ENCODE measurements around the gene GLCCI1.
A peak's percentile ranks its signal among the peaks of the same experiment; 100 is the strongest.

Gene GLCCI1

DNA sequence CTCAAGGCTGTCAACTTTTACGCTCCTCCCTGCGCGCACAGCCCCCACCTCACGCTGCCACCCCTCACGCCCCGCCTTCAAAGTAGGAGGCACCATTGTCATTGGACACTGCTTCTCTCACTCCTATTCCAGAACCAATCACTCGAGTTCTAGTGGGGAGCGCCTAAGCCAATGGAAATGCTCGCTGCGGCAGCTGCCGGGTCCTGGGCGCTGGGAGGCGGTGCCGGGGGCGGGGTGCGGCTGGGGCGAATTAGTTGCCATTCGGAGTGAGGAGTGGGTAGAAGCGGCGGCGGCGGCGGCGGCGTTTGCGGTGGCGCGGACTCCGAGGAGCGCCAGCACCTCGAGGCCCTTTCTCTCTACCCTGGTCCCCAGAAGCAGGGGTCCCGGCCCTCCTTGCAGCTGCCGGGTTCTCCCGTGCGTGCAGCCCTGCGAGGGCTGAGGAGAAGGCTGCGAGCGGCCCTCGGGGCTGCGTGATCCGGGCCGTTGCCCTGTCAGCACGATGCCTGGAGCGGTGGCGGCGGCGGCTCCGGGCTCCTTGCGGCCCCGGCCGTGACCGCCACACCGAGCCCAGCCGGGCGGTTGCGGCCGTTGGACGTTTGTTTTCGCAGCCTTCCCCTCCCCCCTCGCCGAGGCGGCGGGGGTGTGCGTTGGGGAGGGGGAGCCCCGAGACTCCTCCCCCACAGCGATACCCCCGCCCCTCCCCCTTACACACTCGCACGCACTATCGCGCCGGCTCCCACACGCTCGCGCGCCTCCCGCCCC is at the start of gene GLCCI1:
Gene GLCCI1 (plus strand): TSS at position 253 of the 762 bp plus-strand sequence. CDS start 555 bp downstream, outside the sequence.
- H3K4me3 ChIP-seq (ENCODE audit: insufficient read length, low read depth), result peak within 1 kb of the TSS; percentile 92
- peak within 1 kb of the TSS; percentile 99 for H3K9ac ChIP-seq (ENCODE audit: insufficient read length, low read depth)
- H3K36me3 ChIP-seq (ENCODE audit: insufficient read depth, insufficient read length, low read length), result no peaks in the 10 kb centered on the region
- H3K9me3 ChIP-seq (ENCODE audit: insufficient read depth, low read length), result no peaks in the 10 kb centered on the region
- peaks cover 2% of the 10 kb centered on the region for H3K4me1 ChIP-seq (ENCODE audit: insufficient read depth, insufficient read length)
- no peaks in the 10 kb centered on the region for H3K27me3 ChIP-seq (ENCODE audit: insufficient read depth, insufficient read length)
- TF ChIP-seq YY1 (IDR thresholded peaks at IDR 0.05; ENCODE audit: insufficient read depth, insufficient read length) (no peak), SUZ12 (IDR thresholded peaks at IDR 0.05; ENCODE audit: extremely low read depth, insufficient read depth, insufficient read length) (no peak), ZNF274 (IDR thresholded peaks at IDR 0.05; ENCODE audit: low read depth, low read length) (no peak)
- DNase-seq (ENCODE audit: low read depth, low spot score), result peak; percentile 98

DNA sequence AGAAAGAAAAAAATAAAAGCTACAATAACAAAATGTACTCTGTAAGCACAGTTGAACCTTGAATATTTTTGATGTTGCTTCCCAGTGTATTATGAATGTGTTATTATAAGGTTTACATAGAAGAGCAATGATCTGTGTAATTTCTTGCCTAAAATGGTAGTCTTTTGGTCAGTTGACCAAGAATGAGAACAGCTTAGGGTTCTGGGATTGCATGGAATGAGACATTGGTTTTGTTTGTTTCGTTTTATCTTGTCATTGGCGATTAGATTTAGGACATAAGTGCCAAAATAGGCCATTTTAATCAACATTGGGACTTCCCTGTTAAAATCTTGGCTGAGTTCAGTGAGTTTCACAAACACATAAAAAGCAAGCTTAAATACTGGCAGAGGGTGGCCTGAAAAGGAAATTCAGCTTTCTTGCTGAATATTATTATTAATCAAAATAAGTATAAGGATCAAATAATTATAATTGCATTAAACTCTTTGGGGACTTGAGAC is 49.1 kb upstream of the GLCCI1 start:
- H3K9ac ChIP-seq (ENCODE audit: insufficient read length, low read depth), result no peak overlapping the region
- TF ChIP-seq YY1 (IDR thresholded peaks at IDR 0.05; ENCODE audit: insufficient read depth, insufficient read length) (no peak), SUZ12 (IDR thresholded peaks at IDR 0.05; ENCODE audit: extremely low read depth, insufficient read depth, insufficient read length) (no peak), ZNF274 (IDR thresholded peaks at IDR 0.05; ENCODE audit: low read depth, low read length) (no peak)

DNA sequence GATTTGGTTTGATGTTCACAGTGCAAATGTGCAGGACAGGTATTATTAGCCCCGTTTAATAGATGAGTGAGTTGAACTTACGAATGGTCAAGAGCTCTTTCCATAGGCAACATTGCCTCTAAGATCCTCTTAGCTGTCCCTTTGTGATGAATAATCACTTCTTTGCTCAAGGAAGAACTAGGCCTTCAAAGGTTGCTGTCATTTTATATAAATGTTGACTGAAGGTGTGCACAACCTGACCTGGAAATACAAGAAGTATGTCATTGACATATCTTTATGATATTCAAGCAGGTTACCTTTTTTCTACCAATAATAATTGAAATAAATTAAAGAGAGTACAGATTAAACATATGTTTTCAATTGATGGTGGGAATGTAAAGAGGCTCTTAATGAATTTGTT is 48.5 kb upstream of the GLCCI1 start:
- no peaks in the 10 kb centered on the region for H3K4me1 ChIP-seq (ENCODE audit: insufficient read depth, insufficient read length)
- no peaks in the 10 kb centered on the region for H3K27me3 ChIP-seq (ENCODE audit: insufficient read depth, insufficient read length)
- no peak for DNase-seq (ENCODE audit: low read depth, low spot score)
- H3K9me3 ChIP-seq (ENCODE audit: insufficient read depth, low read length), result no peaks in the 10 kb centered on the region
- TF ChIP-seq ZNF274 (IDR thresholded peaks at IDR 0.05; ENCODE audit: low read depth, low read length) (no peak), SUZ12 (IDR thresholded peaks at IDR 0.05; ENCODE audit: extremely low read depth, insufficient read depth, insufficient read length) (no peak), YY1 (IDR thresholded peaks at IDR 0.05; ENCODE audit: insufficient read depth, insufficient read length) (no peak)
- H3K4me3 ChIP-seq (ENCODE audit: insufficient read length, low read depth), result no peak overlapping the region
- H3K9ac ChIP-seq (ENCODE audit: insufficient read length, low read depth), result no peak overlapping the region
- no peaks in the 10 kb centered on the region for H3K36me3 ChIP-seq (ENCODE audit: insufficient read depth, insufficient read length, low read length)

More for the DNA sequence above, 49.1 kb upstream of the GLCCI1 start:
- no peak for DNase-seq (ENCODE audit: low read depth, low spot score)
- Histone ChIP-seq H3K4me3 (ENCODE audit: insufficient read length, low read depth) (no peak overlapping the region), H3K36me3 (ENCODE audit: insufficient read depth, insufficient read length, low read length) (no peaks in the 10 kb centered on the region), H3K9me3 (ENCODE audit: insufficient read depth, low read length) (no peaks in the 10 kb centered on the region), H3K4me1 (ENCODE audit: insufficient read depth, insufficient read length) (no peaks in the 10 kb centered on the region), H3K27me3 (ENCODE audit: insufficient read depth, insufficient read length) (no peaks in the 10 kb centered on the region)

DNA sequence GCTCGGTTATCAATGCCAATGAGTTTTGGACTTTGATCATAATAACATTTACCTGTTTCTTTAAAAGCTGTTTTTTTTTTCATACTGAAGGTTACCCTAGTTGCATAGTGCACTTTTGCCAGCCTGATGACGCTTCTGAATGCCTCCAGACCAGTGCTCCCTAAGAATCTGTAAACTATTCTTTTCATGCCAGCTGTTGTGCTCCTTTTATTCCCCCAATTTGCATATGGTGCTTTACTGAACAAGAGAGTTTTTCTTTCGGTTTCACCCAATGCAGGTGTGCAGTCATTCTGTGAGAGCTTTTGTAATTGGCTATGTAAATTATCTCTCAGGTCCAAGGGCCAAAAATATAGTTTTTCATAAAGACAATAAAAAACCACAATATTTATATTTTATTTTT is 48.1 kb upstream of the GLCCI1 start:
- no peaks in the 10 kb centered on the region for H3K27me3 ChIP-seq (ENCODE audit: insufficient read depth, insufficient read length)
- TF ChIP-seq YY1 (IDR thresholded peaks at IDR 0.05; ENCODE audit: insufficient read depth, insufficient read length) (no peak), ZNF274 (IDR thresholded peaks at IDR 0.05; ENCODE audit: low read depth, low read length) (no peak), SUZ12 (IDR thresholded peaks at IDR 0.05; ENCODE audit: extremely low read depth, insufficient read depth, insufficient read length) (no peak)
- no peaks in the 10 kb centered on the region for H3K4me1 ChIP-seq (ENCODE audit: insufficient read depth, insufficient read length)
- no peak overlapping the region for H3K4me3 ChIP-seq (ENCODE audit: insufficient read length, low read depth)
- H3K36me3 ChIP-seq (ENCODE audit: insufficient read depth, insufficient read length, low read length), result no peaks in the 10 kb centered on the region
- H3K9me3 ChIP-seq (ENCODE audit: insufficient read depth, low read length), result no peaks in the 10 kb centered on the region
- no peak overlapping the region for H3K9ac ChIP-seq (ENCODE audit: insufficient read length, low read depth)
- DNase-seq (ENCODE audit: low read depth, low spot score), result no peak

DNA sequence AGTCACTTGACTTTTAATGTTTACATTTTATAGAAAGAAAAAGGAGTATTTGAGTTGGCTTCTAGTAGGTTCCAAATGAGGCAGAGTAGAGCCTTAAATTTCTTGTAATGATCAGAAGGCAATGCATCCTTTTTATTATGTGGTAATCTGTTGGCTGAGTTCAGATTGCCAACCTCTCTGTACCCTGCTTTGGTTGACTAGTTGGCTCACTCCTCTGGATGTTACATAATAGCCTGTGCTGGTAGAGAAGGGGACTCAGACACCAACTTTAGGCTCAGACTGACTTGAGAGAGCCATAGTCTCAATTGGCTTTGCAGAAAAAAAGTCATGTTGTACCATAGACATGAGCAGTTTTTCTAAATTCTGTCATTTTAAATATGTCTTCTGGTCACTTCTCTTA is 46.8 kb upstream of the GLCCI1 start:
- Histone ChIP-seq H3K4me3 (ENCODE audit: insufficient read length, low read depth) (no peak overlapping the region), H3K4me1 (ENCODE audit: insufficient read depth, insufficient read length) (no peaks in the 10 kb centered on the region), H3K27me3 (ENCODE audit: insufficient read depth, insufficient read length) (no peaks in the 10 kb centered on the region), H3K36me3 (ENCODE audit: insufficient read depth, insufficient read length, low read length) (no peaks in the 10 kb centered on the region), H3K9ac (ENCODE audit: insufficient read length, low read depth) (no peak overlapping the region), H3K9me3 (ENCODE audit: insufficient read depth, low read length) (no peaks in the 10 kb centered on the region)
- TF ChIP-seq SUZ12 (IDR thresholded peaks at IDR 0.05; ENCODE audit: extremely low read depth, insufficient read depth, insufficient read length) (no peak), YY1 (IDR thresholded peaks at IDR 0.05; ENCODE audit: insufficient read depth, insufficient read length) (no peak), ZNF274 (IDR thresholded peaks at IDR 0.05; ENCODE audit: low read depth, low read length) (no peak)
- no peak for DNase-seq (ENCODE audit: low read depth, low spot score)

DNA sequence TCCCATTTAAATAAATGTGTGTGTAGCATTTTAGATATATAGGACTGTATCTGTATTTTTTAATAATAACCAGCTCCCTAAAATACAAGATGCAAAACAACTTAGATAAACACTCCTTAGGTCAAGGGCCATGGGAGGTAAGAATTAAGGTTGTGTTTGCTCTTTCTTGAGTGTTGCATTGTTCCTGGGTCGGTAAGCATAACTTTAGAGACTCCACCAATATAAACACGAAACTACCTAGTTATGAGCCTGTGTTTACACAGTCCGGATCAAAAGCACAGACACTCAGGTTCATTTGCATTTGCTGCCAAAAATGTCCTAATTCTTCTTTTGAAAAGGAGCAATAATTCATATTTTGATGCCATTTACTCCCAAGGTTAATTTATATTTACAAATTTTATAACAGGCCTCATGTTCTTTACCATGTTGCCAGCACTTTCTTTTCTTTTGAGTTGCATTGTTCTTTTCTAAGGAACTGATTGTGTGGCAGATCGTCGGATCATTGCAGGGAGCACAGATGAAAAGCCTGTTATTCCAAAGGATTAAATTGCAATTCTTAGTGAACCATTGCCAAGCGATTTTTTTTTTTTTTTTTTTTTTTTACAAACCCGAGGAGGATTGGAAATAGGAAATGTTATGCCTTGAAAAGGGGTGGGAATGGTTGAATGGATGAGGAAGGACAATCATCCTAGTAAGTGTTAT is 45.8 kb upstream of the GLCCI1 start:
- no peaks in the 10 kb centered on the region for H3K36me3 ChIP-seq (ENCODE audit: insufficient read depth, insufficient read length, low read length)
- no peaks in the 10 kb centered on the region for H3K4me1 ChIP-seq (ENCODE audit: insufficient read depth, insufficient read length)
- no peak overlapping the region for H3K9ac ChIP-seq (ENCODE audit: insufficient read length, low read depth)
- TF ChIP-seq ZNF274 (IDR thresholded peaks at IDR 0.05; ENCODE audit: low read depth, low read length), result no peak
- TF ChIP-seq YY1 (IDR thresholded peaks at IDR 0.05; ENCODE audit: insufficient read depth, insufficient read length), result no peak
- TF ChIP-seq SUZ12 (IDR thresholded peaks at IDR 0.05; ENCODE audit: extremely low read depth, insufficient read depth, insufficient read length), result no peak
- H3K9me3 ChIP-seq (ENCODE audit: insufficient read depth, low read length), result no peaks in the 10 kb centered on the region
- H3K27me3 ChIP-seq (ENCODE audit: insufficient read depth, insufficient read length), result no peaks in the 10 kb centered on the region
- no peak for DNase-seq (ENCODE audit: low read depth, low spot score)
- H3K4me3 ChIP-seq (ENCODE audit: insufficient read length, low read depth), result no peak overlapping the region

DNA sequence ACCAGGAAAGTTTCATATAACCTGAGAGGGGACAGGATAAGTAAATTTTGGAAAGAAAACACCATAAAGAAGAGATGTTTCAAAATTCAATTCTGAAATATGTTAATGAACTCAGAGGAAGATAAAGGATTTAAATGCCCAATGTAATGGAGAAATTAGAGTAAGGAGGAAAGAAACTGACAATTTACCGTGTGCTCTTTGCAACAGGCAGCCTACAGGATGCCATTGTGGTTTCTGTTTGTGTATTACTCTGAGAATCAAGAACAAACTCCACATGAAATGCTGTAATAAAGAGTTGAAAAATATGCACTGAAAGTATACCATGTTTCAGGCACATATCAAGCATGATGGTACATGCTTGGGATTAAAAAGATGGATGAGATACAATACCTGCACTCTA is 44.8 kb upstream of the GLCCI1 start:
- H3K9ac ChIP-seq (ENCODE audit: insufficient read length, low read depth), result no peak overlapping the region
- no peak overlapping the region for H3K4me3 ChIP-seq (ENCODE audit: insufficient read length, low read depth)
- H3K27me3 ChIP-seq (ENCODE audit: insufficient read depth, insufficient read length), result no peaks in the 10 kb centered on the region
- no peaks in the 10 kb centered on the region for H3K36me3 ChIP-seq (ENCODE audit: insufficient read depth, insufficient read length, low read length)
- no peak for TF ChIP-seq YY1 (IDR thresholded peaks at IDR 0.05; ENCODE audit: insufficient read depth, insufficient read length)
- no peak for TF ChIP-seq ZNF274 (IDR thresholded peaks at IDR 0.05; ENCODE audit: low read depth, low read length)
- no peak for TF ChIP-seq SUZ12 (IDR thresholded peaks at IDR 0.05; ENCODE audit: extremely low read depth, insufficient read depth, insufficient read length)
- H3K4me1 ChIP-seq (ENCODE audit: insufficient read depth, insufficient read length), result no peaks in the 10 kb centered on the region
- 0 out of 2 replicates have a peak, but pooled peaks cover 6% of the 10 kb centered on the region for H3K9me3 ChIP-seq (ENCODE audit: insufficient read depth, low read length)
- no peak for DNase-seq (ENCODE audit: low read depth, low spot score)

All from NT2/D1 (cell line).